HG03108 (cell line): ENCODE data around the gene OR51A7.
"Not testable (repeated sequence)": the region's sequence is repeated elsewhere in the genome, so short reads cannot be mapped to it uniquely, and the experiment has no call there.

Experiments
- ATAC-seq: cut with Tn5 transposase; IDR thresholded peaks from one replicate; pipeline ENCODE4 v1.9.1; 2021; ENCODE audit warnings: moderate library complexity; ENCODE audit not compliant: unreplicated experiment

Gene OR51A7

GRCh38 chr11:4903484-4903883, at the start of gene OR51A7:
Gene OR51A7, plus strand, starts transcription at chr11:4903783. Its CDS starts 3,587 bp downstream, at chr11:4907370.
- ATAC-seq: no peak

- not testable (repeated sequence) for ATAC-seq
Observed at GRCh38 chr11:4854286-4854685, 49.3 kb upstream of the OR51A7 start.

GRCh38 chr11:4862447-4863236, 40.9 kb upstream of the OR51A7 start:
- no peak for ATAC-seq

GRCh38 chr11:4863876-4864275, 39.7 kb upstream of the OR51A7 start:
- ATAC-seq: no peak

- ATAC-seq: no peak
Observed at GRCh38 chr11:4865855-4866254, 37.7 kb upstream of the OR51A7 start.

- no peak for ATAC-seq
Observed at GRCh38 chr11:4881188-4881587, 22.4 kb upstream of the OR51A7 start.

- no peak for ATAC-seq
Observed at GRCh38 chr11:4881860-4882500, 21.6 kb upstream of the OR51A7 start, which contains the start of gene OR51T1. Gene OR51T1, plus strand, starts transcription at chr11:4881900. Its CDS starts 0 bp downstream, at chr11:4881900.

GRCh38 chr11:4882543-4882942, 21.0 kb upstream of the OR51A7 start:
- ATAC-seq: no peak

- no peak for ATAC-seq
Observed at GRCh38 chr11:4884361-4884760, 19.2 kb upstream of the OR51A7 start.

- ATAC-seq: no peak
Observed at GRCh38 chr11:4886186-4886585, 17.4 kb upstream of the OR51A7 start.

GRCh38 chr11:4887591-4887990, 16.0 kb upstream of the OR51A7 start:
- ATAC-seq: no peak

- ATAC-seq: no peak
Observed at GRCh38 chr11:4890279-4890678, 13.3 kb upstream of the OR51A7 start.

GRCh38 chr11:4891996-4892640, 11.5 kb upstream of the OR51A7 start:
- ATAC-seq: no peak

GRCh38 chr11:4916581-4916980, 13.0 kb downstream of the OR51A7 start:
- ATAC-seq: no peak

- ATAC-seq: no peak
Observed at GRCh38 chr11:4919250-4919649, 15.7 kb downstream of the OR51A7 start, which contains the start of gene OR51G2. Gene OR51G2, minus strand, starts transcription at chr11:4919350. Its CDS starts 3,687 bp downstream, at chr11:4915663.

GRCh38 chr11:4921796-4922195, 18.2 kb downstream of the OR51A7 start:
- no peak for ATAC-seq

GRCh38 chr11:4922304-4922703, 18.7 kb downstream of the OR51A7 start:
- ATAC-seq: no peak

- no peak for ATAC-seq
Observed at GRCh38 chr11:4924239-4924638, 20.7 kb downstream of the OR51A7 start, which contains the start of gene OR51G1. Gene OR51G1, minus strand, starts transcription at chr11:4924339. Its CDS starts 0 bp downstream, at chr11:4924339.

GRCh38 chr11:4926608-4927007, 23.0 kb downstream of the OR51A7 start:
- no peak for ATAC-seq

GRCh38 chr11:4932751-4933150, 29.2 kb downstream of the OR51A7 start:
- no peak for ATAC-seq

GRCh38 chr11:4936745-4937144, 33.2 kb downstream of the OR51A7 start:
- no peak for ATAC-seq

GRCh38 chr11:4947505-4947904, 43.9 kb downstream of the OR51A7 start, which contains the start of gene OR51A4:
Gene OR51A4, minus strand, starts transcription at chr11:4947605. Its CDS starts 505 bp downstream, at chr11:4947100.
- no peak for ATAC-seq
